G401.6 (cell line): ENCODE measurements around the gene SLIT3.

Source experiments
- FAIRE-seq: peaks from 2 replicates; lab custom pipeline; 2012; peaks lifted over from hg19 to GRCh38; lab: Jason Lieb, UNC

Gene SLIT3

GRCh38 chr5:169299191-169299662 is 1.7 kb downstream of the SLIT3 start:
- FAIRE-seq: no peak

- no peak for FAIRE-seq
These were observed 2.7 kb downstream of the SLIT3 start for GRCh38 chr5:169298193-169298592.

GRCh38 chr5:169296419-169297143 is 4.4 kb downstream of the SLIT3 start:
- no peak for FAIRE-seq

GRCh38 chr5:169295306-169295705 is 5.6 kb downstream of the SLIT3 start:
- FAIRE-seq: no peak

GRCh38 chr5:169294621-169295020 is 6.3 kb downstream of the SLIT3 start:
- FAIRE-seq: no peak

- no peak for FAIRE-seq
These were observed 9.1 kb downstream of the SLIT3 start for GRCh38 chr5:169291877-169292276.

GRCh38 chr5:169290895-169291294 is 10.0 kb downstream of the SLIT3 start:
- no peak for FAIRE-seq

GRCh38 chr5:169289520-169289919 is 11.4 kb downstream of the SLIT3 start:
- FAIRE-seq: no peak

- FAIRE-seq: no peak
These were observed 12.6 kb downstream of the SLIT3 start for GRCh38 chr5:169288066-169288930.

GRCh38 chr5:169287529-169287928 is 13.4 kb downstream of the SLIT3 start:
- no peak for FAIRE-seq

- FAIRE-seq: no peak
These were observed 14.2 kb downstream of the SLIT3 start for GRCh38 chr5:169286572-169287300.

- no peak for FAIRE-seq
These were observed 17.1 kb downstream of the SLIT3 start for GRCh38 chr5:169283887-169284286.

- no peak for FAIRE-seq
These were observed 19.3 kb downstream of the SLIT3 start for GRCh38 chr5:169281625-169282024.

- FAIRE-seq: no peak
These were observed 20.2 kb downstream of the SLIT3 start for GRCh38 chr5:169280696-169281095.

- no peak for FAIRE-seq
These were observed 20.7 kb downstream of the SLIT3 start for GRCh38 chr5:169280286-169280685.

- no peak for FAIRE-seq
These were observed 21.8 kb downstream of the SLIT3 start for GRCh38 chr5:169279125-169279524.

GRCh38 chr5:169273881-169274280 is 27.1 kb downstream of the SLIT3 start:
- FAIRE-seq: no peak

GRCh38 chr5:169273451-169273850 is 27.5 kb downstream of the SLIT3 start:
- no peak for FAIRE-seq

GRCh38 chr5:169272731-169273427 is 28.1 kb downstream of the SLIT3 start:
- no peak for FAIRE-seq

GRCh38 chr5:169272111-169272510 is 28.8 kb downstream of the SLIT3 start:
- FAIRE-seq: no peak

- no peak for FAIRE-seq
These were observed 30.1 kb downstream of the SLIT3 start for GRCh38 chr5:169270827-169271226.

GRCh38 chr5:169268019-169268418 is 32.9 kb downstream of the SLIT3 start:
- FAIRE-seq: no peak
